ENCODE measurements around the gene PDE6H.

GRCh38 chr12:14931359-14931758 is 41.5 kb upstream of the PDE6H start:
- TF ChIP-seq POLR2AphosphoS5 (IDR thresholded peaks at IDR 0.05; ENCODE audit: low read depth, low read length), result no peak
- no peak for TF ChIP-seq POLR2A (IDR thresholded peaks at IDR 0.05; ENCODE audit: low read depth, low read length)
